Lower leg skin (tissue), 4 donors: ENCODE data around the gene GFOD2. TPM values are rescaled to one million over a fixed set of nuclear protein-coding genes. Genes with fewer than 3 reads are reported as not detected.

Experiments
- DNase-seq, 2 donors: peaks; one replicate each; pipeline ENCODE4 v3.0.0-alpha.2; 2019; ENCODE audit warnings: low spot score in 2 of 2
- H3K4me3 ChIP-seq: fragments of 200-600 bp; sonication (generic); 2 replicates; pipeline ENCODE4 v1.5.1; 2017; ENCODE audit warnings: mild to moderate bottlenecking, low read depth; ENCODE audit not compliant: poor library complexity, severe bottlenecking
- POLR2A ChIP-seq, 2 donors: fragments of 450-650 bp; IDR thresholded peaks; one replicate each; pipeline ENCODE4 v1.6.1; 2016 to 2017; ENCODE audit warnings: antibody characterized with exemption in 2 of 2, mild to moderate bottlenecking in 1 of 2, moderate library complexity in 1 of 2
- WGBS, 2 donors: methylation state at CpG; one replicate each; pipeline ENCODE4 v1.1.5; 2018; 5-methylcytosine and 5-hydroxymethylcytosine counted together
- intact Hi-C: fragments of 100-400 bp; cut with DNase I; formaldehyde crosslinking; loops from one replicate; pipeline ENCODE4 v1.15.0; 2023; ENCODE audit warnings: low total_unique reads
- total RNA-seq, 4 donors: library from RNA; depleted of rRNA; stranded (reverse); fragments of >200 nt; gene quantifications; one replicate each; pipeline ENCODE4 v1.1.0, GENCODE V29; 2016
- TF ChIP-seq, protein P1 (sequence below), 3 donors: fragments of 450-650 bp; IDR thresholded peaks; one replicate each; pipeline ENCODE4 v1.5.1; 2016; ENCODE audit warnings: antibody characterized with exemption in 3 of 3, mild to moderate bottlenecking in 3 of 3, moderate library complexity in 2 of 3

GFOD2 gene
- total RNA-seq, 4 donors from 2014 or later, result 31.7 to 41.4 (median 33.5) TPM

DNA sequence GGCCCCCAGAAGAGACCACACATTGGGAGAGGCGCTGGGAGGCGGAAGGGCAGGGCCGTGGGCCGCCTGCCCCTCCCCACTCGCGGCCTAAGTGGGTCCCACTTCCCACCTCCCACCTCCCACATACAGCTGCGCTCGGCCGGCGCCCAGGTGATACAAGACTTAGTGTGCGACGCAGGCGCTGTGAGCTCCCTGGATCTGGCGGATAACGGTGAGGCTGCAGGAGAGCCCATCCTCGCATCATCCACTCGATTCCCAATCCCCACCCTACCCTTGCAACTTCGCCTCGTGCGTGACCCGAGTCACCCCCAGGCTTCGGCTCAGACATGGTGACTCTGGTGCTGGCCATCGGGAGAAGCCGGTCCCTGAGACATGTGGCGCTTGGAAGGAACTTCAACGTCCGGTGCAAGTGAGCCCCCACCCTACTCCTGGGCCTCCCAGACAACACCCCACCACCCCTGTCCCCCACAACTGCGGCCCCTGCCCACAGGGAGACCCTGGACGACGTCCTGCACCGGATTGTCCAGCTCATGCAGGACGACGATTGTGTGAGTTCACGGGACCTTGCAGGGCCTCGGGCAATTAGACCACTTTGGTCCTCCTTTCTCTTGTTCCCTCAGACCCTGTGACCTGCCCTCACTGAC is 70.2 kb downstream of the GFOD2 start:
- no peak for TF ChIP-seq POLR2A (IDR thresholded peaks at IDR 0.05)
- TF ChIP-seq, protein P1, sequence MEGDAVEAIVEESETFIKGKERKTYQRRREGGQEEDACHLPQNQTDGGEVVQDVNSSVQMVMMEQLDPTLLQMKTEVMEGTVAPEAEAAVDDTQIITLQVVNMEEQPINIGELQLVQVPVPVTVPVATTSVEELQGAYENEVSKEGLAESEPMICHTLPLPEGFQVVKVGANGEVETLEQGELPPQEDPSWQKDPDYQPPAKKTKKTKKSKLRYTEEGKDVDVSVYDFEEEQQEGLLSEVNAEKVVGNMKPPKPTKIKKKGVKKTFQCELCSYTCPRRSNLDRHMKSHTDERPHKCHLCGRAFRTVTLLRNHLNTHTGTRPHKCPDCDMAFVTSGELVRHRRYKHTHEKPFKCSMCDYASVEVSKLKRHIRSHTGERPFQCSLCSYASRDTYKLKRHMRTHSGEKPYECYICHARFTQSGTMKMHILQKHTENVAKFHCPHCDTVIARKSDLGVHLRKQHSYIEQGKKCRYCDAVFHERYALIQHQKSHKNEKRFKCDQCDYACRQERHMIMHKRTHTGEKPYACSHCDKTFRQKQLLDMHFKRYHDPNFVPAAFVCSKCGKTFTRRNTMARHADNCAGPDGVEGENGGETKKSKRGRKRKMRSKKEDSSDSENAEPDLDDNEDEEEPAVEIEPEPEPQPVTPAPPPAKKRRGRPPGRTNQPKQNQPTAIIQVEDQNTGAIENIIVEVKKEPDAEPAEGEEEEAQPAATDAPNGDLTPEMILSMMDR (IDR thresholded peaks at IDR 0.05), result no peak
- intact Hi-C loops, result no loop called here
- WGBS, 2 donors, result 53 to 55% methylated on average over 29 to 35 of the region's 35 CpGs
- H3K4me3 ChIP-seq, result no peak overlapping the region
- DNase-seq, result no peak

DNA sequence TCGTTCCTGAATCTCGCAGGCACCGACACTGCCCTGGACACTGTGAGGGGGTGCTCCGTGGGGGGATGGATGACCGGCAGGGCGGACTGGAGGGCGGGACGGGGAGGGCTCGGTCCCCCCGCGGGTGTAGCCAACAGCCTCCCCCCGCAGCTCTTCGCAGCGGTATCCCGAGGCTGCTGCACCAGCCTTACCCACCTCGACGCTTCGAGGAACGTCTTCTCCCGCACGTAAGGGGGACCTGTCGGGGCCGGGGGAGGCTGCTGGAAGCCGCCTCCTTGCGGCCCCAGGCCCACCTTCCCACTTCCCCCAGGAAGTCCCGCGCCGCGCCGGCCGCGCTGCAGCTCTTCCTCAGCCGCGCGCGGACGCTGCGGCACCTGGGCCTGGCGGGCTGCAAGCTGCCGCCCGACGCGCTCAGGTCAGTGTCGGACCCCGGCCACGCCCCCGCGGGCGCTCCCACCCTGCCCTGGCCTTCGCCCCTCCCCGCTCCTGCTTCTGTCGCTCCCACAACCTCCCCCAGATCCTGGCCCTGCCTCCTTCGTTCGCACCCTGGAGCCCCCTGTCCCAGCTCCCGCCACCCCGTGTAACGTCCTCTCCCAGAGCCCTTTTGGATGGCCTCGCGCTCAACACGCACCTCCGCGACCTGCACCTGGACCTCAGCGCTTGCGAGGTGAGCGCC is 70.9 kb downstream of the GFOD2 start:
- H3K4me3 ChIP-seq, result no peak overlapping the region
- no peak for TF ChIP-seq POLR2A (IDR thresholded peaks at IDR 0.05)
- TF ChIP-seq, protein P1 (IDR thresholded peaks at IDR 0.05), result no peak
- WGBS, 2 donors, result 20 to 40% methylated on average over 27 to 44 of the region's 65 CpGs
- intact Hi-C loops, result no loop called here
- no peak for DNase-seq

DNA sequence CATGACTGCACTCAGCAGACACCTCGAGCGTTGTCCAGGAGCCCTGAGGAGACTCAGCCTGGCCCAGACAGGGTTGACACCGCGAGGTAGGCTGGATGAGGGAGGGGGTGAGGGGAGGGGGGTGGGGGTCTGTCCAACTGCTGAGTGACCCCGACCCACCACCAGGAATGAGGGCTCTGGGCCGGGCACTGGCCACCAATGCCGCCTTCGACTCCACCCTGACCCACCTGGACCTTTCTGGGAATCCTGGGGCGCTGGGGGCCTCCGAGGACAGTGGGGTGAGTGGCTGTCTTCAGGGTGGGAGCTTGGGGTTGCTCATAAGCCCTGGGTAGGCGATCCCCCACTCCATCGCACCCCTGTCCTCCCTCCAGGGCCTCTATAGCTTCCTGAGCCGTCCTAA is 71.4 kb downstream of the GFOD2 start:
- intact Hi-C loops, result no loop called here
- no peak overlapping the region for H3K4me3 ChIP-seq
- no peak for TF ChIP-seq POLR2A (IDR thresholded peaks at IDR 0.05)
- TF ChIP-seq, protein P1 (IDR thresholded peaks at IDR 0.05), result no peak
- 72 to 76% methylated on average over 6 to 10 of the region's 13 CpGs for WGBS, 2 donors
- DNase-seq, result no peak

DNA sequence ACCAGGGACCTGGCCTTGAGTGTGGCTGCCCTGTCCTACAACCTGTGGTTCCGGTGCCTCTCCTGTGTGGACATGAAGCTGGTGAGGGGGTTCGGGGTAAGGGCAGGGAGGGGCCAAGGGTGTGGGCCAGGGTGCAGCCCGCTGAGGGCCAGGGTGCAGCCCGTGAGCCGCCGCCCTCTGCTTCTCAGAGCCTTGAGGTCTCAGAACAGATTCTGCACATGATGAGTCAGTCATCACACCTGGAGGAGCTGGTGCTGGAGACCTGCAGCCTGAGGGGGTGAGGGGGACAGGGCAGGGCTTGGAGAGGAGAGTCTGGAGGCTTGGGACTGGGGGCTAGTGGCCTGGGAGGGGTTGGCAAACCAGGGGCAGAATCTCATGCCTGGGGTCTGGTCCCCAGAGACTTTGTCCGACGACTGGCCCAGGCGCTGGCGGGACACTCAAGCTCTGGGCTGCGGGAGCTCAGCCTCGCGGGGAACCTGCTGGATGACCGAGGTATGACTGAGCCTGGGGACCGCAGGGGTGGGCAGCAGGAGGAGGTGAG is 71.9 kb downstream of the GFOD2 start:
- intact Hi-C loops, result no loop called here
- WGBS, 2 donors, result 64 to 67% methylated on average over 11 to 14 of the region's 15 CpGs
- H3K4me3 ChIP-seq, result no peak overlapping the region
- DNase-seq, result no peak
- TF ChIP-seq, protein P1 (IDR thresholded peaks at IDR 0.05), result no peak
- no peak for TF ChIP-seq POLR2A (IDR thresholded peaks at IDR 0.05)

DNA sequence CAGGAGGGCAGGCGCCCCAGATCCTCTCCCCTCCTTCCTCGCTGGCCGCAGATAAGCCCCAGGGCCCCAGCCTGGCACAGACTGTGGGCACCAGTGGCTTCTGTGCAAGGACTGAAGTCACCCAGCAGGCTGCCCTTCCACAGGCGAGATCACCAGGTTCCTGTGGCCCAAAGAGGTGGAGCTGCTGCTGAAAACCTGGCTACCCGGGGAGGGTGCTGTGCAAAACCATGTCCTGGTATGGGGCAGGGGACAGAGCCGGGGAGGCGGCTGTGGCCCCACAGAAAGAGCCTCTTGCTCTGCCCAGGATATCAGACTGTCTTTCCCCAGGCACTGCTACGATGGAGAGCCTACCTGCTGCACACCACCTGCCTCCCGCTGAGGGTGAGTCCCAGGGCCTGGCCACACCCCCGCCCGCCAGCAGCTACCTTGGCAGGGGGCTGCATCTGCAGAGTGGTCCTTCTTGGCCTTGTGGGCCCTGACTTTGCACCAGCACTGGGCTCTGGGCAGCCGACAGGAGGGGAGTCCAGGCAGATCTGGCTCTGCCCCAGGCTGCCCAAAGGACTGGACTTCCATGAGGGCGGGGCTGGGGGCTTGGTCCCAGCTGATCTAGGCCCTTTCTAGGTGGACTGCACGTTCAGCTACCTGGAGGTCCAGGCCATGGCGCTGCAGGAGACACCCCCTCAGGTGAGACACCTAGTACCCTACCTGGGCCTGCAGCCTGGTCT is 73.6 kb downstream of the GFOD2 start:
- WGBS, 2 donors, result 73 to 74% methylated on average over 14 of the region's 15 CpGs
- peak in 1 of 2 donors; percentile 84 for DNase-seq
- intact Hi-C loops, result no loop called here
- TF ChIP-seq, protein P1 (IDR thresholded peaks at IDR 0.05), result no peak
- TF ChIP-seq POLR2A (IDR thresholded peaks at IDR 0.05), result no peak
- no peak overlapping the region for H3K4me3 ChIP-seq
